Activated CD4-positive, alpha-beta T cell treated with anti-CD3 and anti-CD28 coated beads for 24 hours (primary cell): ENCODE measurements around the gene C3orf18.

ENCODE experiments used
- DNase-seq, 2 donors: peaks; one replicate each; pipeline ENCODE4 v3.0.0-alpha.2; 2020; ENCODE audit warnings: low read depth in 2 of 2

The C3orf18 gene

DNA sequence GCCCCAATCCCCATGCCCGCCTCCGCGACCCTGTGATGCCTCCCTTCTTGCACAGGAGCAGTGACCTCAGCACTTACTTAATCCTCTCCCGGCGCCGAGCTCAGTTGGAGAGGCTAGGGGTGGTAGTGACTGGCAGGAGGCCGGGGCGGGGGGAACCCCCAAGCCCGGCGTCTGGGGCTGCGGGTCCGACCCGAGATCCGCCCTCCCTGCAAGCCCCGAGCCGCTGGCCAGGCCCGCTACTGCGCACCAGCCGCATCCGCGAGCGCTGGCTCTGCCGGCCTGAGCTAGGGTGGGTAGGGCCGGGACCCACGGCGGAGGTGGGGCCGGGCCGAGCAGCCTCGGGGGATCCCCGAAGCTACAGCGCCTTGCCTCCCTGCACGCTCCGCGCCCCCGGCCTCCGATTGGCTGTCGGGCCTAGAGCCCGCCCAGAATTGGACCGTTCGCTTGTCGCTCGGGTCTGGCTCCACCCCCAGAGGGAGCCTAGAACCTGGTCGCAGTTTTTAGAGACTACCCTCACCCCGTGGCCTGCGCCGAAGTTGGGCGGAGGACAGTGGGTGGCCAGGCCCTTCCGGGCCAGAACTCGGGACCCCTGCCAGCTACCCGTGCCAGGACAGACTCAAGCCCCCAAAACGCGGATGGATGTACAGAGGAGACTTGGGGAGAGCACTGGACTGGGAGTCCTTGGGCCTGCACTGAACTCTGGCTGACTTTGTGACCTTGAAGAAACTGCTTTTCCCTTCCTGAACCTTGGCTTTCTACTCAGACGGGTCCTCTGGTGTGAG lies at the start of gene C3orf18:
Gene C3orf18, minus strand, starts transcription at position 362 of the 782 bp plus-strand sequence. CDS start 2,048 bp downstream, outside the sequence.
- DNase-seq, result peak; percentile 90 to 96

DNA sequence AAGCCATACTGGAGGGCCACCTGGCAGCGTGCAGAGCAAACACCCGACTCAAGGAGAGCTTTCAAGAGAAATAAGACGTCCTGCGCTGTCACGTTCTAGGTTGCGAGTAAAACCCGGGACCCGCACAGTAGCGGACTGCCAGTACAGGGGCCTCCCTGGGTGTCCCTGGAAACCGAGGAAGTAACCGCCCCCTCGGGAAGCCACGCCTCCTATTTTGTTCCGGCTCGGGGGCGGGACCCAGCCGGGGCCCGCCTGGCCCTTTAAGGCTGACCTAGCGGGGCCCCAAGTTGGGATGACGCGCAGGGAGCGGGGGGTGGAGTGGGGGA lies 49.2 kb upstream of the C3orf18 start:
- DNase-seq, result peak; percentile 90 to 95

DNA sequence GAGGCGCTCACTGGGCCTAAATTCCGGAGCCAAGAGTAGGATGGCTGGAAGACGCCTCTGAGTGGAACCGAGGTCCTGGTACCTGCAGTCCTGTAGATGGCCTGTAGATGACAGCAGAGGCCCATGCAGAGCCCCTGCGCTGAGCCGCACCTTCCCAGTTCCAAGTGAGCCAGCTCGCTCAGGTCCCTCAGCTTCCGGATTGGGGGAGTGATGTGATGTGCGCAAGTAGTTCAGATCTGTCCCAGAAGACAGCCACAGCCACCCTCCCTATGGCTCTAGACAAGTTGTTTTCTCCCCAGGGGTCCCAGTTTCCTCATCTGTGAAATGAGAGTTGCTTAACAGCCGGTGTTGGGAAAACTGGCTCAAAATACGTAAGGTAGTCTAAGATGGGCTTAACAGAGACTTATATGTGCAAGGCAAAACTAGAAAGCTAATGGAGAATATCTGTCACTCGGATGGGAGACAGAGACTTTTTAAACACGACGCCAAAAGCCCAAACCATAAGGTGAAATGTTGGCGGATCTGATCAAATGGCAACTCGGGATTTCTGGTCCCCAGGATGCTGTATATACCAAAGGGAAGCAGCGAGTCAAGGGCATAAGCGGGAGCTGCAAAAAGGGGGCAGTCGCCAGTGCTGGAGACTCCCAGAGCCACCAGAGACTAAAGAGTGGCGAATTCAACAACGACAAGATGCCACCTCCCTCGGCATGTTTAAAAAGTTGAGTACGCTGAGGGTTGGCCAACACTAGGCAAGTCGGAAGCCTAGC lies 48.6 kb upstream of the C3orf18 start:
- peak; percentile 82 for DNase-seq

DNA sequence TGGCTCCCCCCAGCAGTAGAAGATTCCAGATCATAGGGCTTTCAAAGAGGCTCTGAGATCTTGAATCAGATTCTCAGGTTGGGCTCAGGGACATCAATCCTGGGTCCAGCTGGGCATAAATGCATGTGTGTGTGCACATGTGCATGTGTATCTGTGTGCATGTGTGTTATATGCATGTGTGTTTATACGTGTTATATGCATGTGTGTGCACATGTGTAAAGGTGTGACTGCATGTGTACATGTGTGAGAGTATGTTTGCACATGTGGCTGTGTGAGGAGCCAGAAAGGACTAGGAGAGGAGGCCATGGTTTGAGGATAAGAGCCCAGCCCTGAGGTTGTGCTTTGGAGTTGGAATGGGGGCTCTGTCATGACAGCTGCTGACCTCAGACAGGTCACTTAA lies 47.6 kb upstream of the C3orf18 start:
- DNase-seq, result no peak

DNA sequence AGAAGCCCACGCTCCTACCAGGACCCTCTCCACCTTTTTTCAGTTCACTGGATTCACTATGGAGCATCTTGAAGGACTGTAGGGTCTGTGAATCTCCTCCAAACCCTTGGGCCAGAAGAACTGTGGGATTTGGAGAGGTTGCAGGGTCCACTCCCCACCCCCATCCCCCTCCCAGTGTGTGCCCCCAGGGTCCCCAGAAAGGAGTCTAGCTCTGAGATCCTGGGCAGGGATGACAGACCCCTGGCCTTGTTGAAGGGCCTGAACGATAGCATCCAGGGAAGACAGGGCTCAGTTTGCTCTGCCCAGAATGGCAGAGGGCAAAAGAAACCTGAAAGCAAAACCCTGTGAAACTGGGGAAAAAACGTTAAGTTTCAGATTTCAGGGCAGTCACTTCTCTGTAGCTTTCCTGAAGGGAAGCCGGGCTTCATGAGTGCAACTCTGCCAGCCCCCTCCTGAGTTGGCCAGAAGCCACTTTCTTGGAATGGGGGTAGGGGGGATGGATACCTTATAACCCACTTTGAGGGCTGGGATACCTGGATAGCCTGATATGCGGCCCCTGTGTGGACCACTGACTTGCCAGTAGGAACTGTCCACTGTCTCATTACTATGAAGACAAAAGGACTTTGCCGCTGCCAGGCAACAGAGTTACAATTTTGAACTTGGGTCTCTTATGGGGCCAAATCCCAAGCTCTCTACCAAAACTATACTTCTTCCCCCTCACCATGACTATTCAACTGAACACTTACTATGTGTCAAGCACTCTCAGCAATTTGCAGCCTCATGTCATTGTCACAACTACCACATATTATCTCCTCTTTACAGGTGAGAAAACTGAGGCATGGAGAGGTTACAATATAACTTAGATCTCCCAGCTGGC lies 45.7 kb upstream of the C3orf18 start:
- no peak for DNase-seq

DNA sequence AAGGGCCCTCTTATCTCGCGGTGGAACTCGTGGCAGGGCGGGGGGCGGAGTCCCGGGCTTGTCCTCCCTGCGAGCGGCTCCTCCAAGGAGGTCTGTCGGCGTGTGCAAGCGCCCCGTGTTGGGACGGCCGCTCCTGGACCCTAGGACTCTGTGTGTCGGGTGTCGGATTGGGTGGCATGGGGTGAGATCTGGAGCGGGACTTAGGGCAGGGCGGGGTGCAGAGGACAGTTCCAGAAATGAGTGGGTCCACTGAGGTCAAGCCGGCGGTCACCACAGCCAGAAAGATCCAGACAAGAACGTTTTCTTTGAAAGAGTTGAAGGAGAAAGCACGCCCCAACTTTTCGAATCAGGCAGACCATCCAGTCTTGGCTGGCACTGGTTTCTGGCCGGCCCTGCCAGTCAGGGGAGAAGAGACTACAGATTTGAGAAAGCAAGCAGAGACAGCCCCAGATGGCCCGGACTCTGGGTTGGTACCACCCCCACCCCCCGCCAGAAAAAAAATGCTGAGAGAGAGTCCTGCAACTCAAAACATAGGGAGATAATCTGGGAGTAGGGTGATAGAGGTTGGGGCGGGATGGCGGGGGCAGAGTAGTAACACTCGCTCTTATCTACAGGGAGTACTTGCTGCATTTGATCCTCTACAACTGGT lies 44.8 kb upstream of the C3orf18 start:
- DNase-seq, result no peak

DNA sequence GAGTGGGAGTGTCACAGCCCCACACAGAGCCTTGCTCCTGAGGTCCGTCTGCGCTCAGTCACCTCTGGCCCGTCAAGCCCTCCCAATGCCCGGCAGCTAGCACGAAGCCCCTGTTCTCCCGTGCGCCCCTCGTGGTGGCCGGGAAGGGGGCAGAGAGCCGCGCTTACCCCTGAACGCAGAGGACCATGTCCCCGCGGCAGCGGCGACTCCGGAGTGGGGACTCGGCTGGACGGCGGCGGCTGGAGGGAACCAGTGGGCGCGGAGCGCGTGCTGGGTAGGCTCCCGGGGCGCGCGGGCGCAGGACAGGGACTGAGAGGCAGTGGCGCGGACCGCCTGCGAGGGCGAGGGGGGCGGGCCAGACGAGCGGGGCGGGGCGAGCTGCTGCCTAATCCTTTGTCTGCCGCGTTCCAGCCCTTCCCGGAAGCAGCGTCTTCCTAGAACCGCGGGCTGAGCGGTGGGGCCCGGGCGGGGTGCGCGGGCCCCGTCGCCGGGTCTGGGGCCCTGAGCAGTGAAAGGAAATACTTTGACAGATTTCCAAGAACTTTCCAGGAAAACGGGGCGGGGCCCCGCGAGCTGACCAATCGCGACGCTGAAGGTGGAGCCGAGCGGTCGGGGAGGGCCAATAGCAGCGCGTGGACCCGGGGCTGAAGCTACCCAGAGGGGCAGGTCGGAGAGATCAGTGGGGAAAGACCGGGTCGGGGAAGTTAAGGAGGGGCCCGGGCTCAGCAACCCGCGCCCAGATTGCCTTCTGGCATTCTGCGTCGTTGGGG lies 44.1 kb upstream of the C3orf18 start, which contains the start of gene CISH:
Gene CISH, minus strand, starts transcription at position 311 of the 770 bp plus-strand sequence. Its CDS starts 124 bp downstream, at position 187.
- peak; percentile 97 to 98 for DNase-seq

DNA sequence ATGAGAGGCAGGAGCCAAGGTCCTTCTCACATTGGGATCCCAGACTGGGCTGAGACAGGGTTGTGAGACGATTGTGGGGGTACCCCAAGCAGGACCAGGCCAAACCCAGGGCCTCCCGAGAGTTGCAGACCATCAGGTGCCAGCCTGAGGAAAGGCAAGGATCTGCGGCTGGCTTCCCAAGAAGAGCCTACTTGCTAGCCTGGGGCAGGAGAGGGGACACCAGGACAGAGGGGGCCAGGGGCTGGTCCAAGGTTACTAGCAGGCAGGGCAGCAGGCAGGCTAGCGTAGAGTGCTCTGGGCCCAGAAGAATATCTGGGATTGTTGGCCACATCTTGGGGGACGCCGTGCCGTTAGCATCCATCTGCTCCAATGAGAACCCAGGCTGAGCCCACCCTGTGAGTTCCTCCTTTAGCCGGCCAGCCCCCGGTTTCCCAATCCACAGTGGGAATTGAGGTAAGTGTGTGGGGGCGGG lies 43.5 kb upstream of the C3orf18 start:
- no peak for DNase-seq

DNA sequence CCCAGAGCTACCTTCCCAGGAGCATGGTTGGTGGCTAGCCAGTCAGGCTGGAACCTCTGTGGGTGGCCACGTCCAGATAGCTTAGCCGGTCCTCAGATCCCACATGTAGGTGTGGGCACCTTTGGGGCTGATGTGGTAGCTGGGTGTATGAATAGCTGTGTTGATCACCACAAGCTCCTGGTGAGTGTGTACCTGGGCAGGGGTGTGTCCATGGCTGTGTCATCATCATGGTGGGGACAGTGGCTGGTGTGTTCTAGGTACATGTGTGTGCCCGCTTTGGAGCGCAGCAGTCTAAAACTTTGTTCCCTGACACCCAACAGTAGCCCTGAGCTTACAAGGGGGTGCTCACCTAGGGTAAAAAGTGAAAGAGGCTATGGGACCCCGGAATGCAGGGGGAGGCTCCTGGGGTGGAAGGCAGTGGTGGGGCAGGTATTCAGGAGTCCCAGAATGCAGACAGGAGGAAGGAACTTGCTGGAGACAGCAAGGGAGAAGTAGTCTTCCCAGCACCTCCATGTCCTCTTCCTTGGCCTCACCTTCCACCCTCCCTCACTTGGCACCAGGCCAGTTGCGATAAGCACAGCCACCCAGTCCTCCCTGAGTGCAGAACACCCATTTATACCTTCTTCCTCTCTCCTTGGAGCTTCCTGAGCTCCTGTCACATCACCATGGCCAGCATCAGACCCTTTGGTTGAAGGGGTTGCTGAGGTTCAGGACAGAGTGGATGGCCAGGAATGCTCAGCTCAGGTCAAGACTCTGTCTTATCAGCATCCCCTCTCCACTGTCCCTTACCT lies 42.8 kb upstream of the C3orf18 start:
- DNase-seq, result no peak

DNA sequence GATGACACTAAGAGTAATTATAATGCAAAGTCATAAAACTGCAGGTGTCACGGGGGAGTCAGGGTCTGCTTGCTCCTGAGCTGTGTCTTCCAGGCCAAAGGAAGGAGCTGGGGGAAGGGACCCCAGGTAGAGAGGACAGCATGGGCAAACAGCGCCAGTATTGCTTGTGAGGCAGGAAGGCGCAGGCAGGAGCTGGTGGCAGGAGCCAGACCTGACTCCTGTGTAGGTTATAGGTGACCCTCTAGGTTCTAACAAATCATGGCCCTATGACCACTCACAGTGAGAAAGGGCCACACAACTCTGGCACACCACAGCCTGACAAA lies 42.2 kb upstream of the C3orf18 start:
- no peak for DNase-seq

DNA sequence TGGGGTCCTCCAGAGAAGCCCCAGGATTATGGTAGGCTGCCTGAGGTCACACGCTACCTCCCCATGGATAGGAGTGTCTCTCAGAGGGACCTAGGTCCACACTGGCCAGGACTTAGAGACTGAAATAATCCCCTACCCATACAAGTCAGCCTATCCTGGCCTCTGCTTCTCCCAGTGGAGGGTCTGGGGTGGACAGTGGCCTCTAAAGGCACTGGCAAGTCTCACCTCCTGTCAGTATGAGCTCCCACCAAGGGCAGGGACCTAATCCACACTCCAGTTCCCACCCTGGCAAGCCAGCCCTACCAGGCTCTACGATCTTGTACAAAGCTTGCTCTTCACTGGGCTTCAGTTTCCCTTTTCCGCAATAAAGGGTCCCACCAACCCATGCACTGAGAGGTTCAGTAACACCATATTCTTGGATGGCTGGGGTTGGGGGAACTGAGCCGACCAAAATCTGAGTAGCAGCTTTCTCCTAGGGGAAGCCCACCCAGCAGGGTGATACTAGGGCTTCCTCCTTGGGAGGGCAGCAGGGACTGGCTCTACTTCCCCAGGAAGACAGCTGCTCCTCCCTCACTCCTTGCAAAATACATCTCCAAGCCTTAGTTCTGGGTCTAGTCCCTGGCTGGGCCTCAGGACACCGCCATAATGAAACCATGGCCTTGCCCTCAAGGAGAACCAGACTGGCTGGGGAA lies 41.7 kb upstream of the C3orf18 start:
- DNase-seq, result no peak

DNA sequence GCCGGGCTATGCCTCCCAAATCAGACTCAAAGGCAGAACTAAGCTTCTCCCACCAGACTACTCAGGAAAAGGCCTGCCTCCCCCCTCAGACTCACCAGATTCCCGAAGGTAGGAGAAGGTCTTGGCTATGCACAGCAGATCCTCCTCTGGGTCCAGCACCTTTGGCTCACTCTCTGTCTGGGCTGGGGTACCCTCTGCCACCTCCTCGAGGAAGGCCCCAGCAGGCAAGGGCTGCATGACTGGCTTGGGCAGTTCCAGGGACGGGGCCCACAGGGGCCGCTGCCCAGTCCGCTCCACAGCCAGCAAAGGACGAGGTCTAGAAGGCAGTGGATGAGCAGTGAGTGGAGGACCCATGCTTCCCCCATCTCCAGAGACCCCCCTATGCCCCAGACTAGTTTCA lies 40.7 kb upstream of the C3orf18 start:
- DNase-seq, result no peak

DNA sequence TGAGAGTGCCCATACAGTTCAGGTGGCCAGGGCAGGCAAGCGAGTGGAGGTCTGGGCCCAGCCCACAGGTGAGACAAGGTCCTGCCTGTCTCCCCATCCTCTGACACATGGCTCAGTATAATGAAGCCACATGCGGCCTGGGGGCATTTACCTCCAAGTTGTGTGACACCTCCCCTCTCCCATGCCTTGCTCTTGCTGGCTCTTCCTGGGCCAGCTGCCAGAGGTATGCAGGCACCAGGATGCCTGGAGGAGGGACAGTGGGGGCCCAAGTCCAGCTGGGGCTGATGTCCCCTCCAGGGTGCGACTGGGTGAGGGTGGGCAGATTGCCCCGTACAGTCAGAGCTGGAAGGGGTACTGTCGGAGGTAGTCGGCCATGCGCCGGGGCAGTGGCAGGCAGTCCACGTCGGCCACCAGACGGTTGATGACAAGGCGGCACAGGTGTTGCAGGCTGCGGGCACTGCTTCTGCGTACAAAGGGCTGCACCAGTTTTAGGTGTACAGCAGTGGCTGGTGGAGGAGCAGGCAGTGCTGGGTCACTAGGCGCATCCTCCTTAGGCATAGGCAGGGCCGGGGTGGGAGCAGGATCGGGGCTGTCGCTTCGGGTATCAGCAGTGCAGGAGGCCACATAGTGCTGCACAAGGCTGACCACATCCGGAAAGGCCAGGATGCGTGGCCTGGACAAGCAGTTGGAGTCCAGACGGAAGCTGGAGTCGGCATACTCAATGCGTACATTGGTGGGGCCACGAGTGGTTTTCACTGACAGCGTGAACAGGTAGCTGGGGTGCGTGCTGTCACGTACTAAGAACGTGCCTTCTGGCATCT lies 39.9 kb upstream of the C3orf18 start:
- DNase-seq, result no peak

DNA sequence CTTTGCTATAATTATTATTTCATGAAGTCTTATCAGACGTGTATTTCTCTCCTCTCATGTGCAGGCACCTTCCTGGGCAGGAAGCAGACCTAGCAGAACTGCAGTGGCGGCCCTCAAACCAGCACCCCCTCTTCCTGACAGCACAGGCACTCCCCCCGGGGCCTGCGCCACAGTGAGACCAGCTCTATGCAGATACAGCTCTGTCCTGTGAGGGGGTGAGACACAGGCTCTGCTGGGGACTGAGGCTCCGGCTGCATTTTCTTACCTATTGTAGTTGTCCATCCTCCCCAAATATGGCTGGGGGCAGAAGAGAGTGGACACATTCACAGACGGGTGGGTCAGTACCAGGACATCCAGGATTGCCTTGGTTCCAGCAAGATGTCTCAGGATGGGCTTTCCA lies 39.0 kb upstream of the C3orf18 start:
- no peak for DNase-seq

DNA sequence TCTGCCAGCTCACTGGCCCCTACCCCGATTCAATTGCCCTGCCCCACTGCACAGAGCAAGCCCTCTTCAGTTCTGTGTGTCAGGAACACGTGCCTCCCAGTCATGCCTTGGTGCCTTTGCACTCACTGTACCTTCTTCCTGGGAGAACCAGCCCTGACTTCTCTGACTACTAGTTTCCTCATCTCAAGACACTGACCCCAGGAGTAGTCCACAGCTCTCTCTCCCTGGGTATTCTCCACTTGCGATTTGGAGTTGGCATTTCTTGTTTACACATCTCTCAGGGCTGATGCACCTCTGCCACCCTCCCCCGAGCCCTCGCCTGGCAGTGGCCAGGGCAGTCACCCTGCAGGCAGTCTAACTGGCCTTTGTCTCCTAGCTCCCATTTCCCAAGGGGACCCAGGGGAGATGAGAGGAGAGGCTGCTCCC lies 38.4 kb upstream of the C3orf18 start:
- DNase-seq, result no peak

DNA sequence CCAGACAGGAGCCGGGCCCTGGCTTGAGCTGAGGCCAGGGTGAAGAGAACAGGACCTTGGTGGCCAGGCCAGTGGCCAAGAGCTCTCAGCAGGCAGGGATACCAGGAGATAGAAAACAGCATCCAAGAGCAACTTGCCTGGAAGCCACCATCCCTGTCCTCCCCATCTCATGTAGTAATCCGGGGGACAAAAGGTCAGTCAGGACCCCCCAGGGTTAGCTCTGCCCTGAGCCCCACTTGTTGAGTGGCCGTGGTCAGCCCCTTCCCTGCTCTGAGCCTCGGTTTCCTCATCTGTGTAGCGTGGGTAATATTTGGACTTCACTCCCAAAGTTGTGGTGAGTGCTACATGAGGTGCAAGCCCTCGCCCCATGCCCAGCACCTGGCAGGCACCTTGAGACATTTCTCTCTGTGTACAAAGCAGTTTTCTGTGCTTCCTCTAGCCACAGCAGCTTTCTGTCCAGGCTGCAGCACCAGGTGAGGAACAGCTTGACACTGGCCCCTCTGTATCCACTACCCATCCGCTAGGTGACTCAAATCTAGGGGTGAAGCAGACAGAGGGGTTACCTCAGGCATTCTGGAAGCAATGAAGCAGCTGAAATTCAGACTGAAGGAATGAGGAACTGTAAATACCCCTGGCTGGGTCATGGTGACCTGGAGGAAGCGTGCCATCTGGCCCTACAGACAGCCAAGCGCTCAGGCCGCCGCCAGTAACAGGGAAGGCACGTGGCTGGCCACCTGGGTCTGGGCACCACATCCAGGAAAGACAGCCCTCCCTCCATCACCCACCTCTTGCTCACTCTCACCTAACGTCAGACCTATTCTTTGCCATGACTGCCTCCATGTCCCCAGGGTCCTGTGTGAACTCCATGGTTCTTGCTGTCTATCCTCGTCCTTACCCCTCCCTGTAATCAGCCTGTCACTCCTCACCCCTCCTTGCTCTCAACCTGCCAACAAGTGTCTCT lies 37.4 kb upstream of the C3orf18 start:
- DNase-seq, result no peak

DNA sequence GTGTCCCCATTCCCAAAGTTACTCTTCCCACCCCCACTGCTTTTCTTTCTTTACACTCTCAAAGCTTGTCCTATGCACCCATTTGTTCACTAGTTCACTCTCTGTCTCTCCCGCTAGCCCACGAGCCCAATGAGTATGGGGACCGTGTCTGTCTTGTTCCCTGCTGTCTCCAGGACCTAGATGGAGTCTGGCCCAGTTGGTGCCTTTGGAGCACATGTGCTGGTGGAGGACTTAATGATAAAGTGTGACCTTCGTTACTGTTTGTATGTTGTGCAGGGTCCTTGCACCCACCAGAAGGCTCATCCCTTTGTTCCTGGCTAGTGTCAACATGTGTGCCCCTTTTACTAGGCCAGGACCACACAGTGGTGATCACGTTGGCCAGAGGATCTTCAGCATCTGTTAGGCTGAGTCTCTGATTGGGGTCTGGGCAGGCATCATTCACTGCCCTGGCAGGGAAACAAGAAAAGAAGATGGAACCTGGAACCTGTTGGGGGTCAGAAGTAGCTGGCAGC lies 36.6 kb upstream of the C3orf18 start:
- DNase-seq, result no peak
